Heart left ventricle (tissue), 13 donors: Measurements from ENCODE around the gene NCEH1.

Experiments used
- POLR2A ChIP-seq, 2 donors: fragments of 450-650 bp; IDR thresholded peaks; one replicate each; pipeline ENCODE4 v1.6.1; 2017; ENCODE audit warnings: antibody characterized with exemption in 2 of 2, mild to moderate bottlenecking in 2 of 2, moderate library complexity in 2 of 2
- TF ChIP-seq, protein P1 (sequence below), 12 donors: fragments of 200-600 bp; sonication (generic) in 4 of 12; IDR thresholded peaks; one replicate each; pipeline versions ENCODE4 v1.5.0 to v1.8.0; 2018 to 2022; ENCODE audit warnings: antibody characterized with exemption in 12 of 12, mild to moderate bottlenecking in 5 of 12
- donor health status: ischemic (EF 13 %, LVEDD 7.1; RV severe dilation, severe dysfunction).
- donor health status: DM: no; HTN: yes; CAD: no.
- donor health status: DM: no; HTN: no; CAD: no.
- donor health status: ischemic (EF 25% LVEDD 6.9; RV normal size, moderate dysfunction).
- donor health status: ischemic (EF 25% LVEDD 5.7; RV mildly dilated, moderate dysfunction).
- donor health status: ischemic (EF 35%, LVEDD 5.7; RV mildly dilated, moderate dysfunction).
- donor health status: nonischemic (EF 11% LVEDD 7.7; RV severe dilation, severe dysfunction).
- donor health status: DM: yes; HTN: yes; CAD: no.
- donor health status: PGD.
- donor health status: ischemic (EF 29% LVEDD 5.4; RV normal size, mild dysfunction).
- donor health status: nonischemic (EF 23%, LVEDD 6.1; RV moderate dilation, normal function).

DNA sequence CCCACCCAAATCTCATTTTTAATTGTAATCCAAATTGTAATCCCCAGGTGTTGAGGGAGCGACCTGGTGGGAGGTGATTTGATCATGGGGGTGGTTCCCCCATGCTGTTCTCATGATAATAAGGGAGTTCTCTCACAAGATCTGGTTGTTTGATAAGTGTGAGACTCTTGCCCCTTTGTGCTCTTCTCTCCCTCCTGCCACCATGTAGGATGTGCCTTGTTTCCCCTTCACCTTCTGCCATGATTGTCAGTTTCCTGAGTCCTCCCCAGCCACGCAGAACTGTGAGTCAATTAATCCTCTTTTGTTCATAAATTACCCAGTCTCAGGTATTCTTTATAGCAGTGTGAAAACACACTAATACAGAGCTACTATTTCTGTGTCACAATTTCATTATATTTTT is 88.7 kb downstream of the NCEH1 start:
- TF ChIP-seq, protein P1, sequence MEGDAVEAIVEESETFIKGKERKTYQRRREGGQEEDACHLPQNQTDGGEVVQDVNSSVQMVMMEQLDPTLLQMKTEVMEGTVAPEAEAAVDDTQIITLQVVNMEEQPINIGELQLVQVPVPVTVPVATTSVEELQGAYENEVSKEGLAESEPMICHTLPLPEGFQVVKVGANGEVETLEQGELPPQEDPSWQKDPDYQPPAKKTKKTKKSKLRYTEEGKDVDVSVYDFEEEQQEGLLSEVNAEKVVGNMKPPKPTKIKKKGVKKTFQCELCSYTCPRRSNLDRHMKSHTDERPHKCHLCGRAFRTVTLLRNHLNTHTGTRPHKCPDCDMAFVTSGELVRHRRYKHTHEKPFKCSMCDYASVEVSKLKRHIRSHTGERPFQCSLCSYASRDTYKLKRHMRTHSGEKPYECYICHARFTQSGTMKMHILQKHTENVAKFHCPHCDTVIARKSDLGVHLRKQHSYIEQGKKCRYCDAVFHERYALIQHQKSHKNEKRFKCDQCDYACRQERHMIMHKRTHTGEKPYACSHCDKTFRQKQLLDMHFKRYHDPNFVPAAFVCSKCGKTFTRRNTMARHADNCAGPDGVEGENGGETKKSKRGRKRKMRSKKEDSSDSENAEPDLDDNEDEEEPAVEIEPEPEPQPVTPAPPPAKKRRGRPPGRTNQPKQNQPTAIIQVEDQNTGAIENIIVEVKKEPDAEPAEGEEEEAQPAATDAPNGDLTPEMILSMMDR (IDR thresholded peaks at IDR 0.05), result no peak
- TF ChIP-seq POLR2A (IDR thresholded peaks at IDR 0.05), result no peak
